Measurements from ENCODE around the gene LRRTM4.
"Not testable (repeated sequence)": the region's sequence is repeated elsewhere in the genome, so short reads cannot be mapped to it uniquely, and the experiment has no call there.

- not testable (repeated sequence) for TF ChIP-seq EP300 (IDR thresholded peaks at IDR 0.05; ENCODE audit: borderline replicate concordance in 1 of 2, low read depth in 1 of 2, low read length in 1 of 2); SMC3 (IDR thresholded peaks at IDR 0.05; ENCODE audit: low read depth, low read length); RAD21 (IDR thresholded peaks at IDR 0.05; ENCODE audit: low read length)
These were observed 492.9 kb downstream of the LRRTM4 start for GRCh38 chr2:77029237-77029636.

All from SK-N-SH (cell line).